SKM-1 (cell line): ENCODE measurements around the gene FSHR.
A peak's percentile ranks its signal among the peaks of the same experiment; 100 is the strongest.

ENCODE experiments used
- DNase-seq: peaks from one replicate; lab custom pipeline; 2025; ENCODE audit not compliant: unreplicated experiment; lab: John Stamatoyannopoulos, UW

FSHR gene

DNA sequence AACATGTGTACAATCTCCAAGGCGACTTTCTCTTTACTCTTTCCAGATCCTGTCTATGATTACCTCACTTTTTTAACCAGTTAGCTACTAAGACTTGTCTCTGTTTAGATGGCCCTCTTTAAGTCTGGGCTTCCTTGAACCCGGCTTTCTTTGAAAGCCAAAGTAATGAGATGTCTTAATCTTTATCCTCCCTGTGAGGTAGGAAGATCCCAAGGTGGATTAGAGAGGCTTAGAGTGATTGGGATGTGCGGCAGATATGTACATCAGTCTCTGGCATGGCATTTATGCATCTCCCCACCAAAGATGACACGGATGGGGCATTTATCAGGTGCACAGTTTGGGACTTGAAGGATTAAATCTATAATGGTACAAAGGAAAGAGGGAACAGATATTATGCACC is 186.3 kb downstream of the FSHR start:
- no peak for DNase-seq

DNA sequence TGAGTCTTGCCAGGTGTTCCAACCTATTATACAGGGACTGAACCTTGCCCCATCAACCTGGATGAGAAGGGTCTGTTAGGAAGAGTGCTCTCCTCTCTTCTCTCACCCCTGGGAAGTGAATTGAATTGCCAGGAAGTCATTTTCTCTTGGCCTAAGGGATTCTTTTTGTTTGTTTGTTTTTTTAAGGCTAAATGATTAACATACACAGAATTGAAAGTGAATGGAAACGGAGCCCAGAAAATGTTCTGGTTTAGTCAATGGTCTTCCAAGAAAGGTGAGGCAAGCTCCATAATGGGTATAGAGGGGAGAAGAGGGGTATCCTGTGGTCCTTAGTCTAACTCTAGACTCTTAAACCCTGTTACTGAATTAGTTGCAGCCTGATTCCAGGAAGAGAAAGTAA is 189.1 kb downstream of the FSHR start:
- DNase-seq = no peak

DNA sequence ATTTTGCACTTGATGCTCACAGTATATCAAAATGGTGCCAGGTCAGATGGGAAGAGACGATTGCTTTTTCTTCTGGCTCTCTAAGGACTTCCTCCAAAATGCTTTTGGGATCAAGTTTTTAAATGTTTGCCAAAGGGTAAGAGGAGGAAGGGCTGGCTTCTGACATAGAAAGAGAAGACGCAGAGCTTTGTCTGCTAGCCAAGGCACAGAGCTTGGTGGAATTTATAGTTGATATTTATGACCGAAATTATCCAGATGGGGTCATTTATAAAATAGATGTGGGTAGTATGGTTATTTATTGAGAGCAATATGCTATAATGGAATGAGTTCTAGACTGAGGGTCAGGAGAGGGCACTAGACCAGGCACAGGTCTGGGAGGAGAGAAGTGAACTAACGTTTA is 193.3 kb downstream of the FSHR start:
- no peak for DNase-seq

DNA sequence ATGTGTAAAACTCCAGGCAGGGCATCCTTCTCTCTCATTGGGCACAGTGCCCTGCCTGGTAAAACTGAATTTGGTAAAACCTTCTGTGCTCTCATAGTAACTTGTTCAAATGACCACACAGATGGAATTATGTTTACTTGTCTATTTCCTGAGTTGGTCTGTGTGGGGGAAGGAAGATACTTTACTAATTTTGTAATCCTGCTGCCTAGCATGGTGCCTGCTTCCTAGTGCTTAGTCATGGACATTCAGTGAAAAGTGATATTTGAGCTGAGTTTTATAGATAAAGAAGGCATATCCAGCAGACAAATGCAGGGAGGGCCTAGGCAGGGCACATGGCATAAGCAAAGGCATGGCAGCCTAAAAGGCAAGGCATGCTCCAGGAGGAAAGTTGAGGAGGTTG is 199.4 kb downstream of the FSHR start:
- DNase-seq = no peak

DNA sequence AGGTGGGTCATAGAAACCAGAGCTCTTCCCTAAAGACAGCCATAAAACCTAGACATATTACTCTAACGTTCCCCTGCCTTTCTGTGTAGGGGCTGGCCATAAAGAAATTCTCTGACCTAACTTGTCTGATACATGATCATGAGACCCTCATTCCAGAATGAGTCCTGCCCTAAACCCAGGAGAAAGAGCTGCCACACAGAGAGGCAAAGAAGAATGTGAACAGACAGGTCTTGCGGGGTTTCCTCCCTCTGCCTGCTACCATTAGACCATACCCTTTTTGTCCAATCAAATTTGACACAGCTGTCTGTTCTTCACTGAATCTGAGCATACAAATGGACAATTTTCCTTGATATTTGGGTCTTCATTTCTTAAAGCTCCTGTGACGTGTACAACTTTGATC is 200.0 kb downstream of the FSHR start:
- no peak for DNase-seq

DNA sequence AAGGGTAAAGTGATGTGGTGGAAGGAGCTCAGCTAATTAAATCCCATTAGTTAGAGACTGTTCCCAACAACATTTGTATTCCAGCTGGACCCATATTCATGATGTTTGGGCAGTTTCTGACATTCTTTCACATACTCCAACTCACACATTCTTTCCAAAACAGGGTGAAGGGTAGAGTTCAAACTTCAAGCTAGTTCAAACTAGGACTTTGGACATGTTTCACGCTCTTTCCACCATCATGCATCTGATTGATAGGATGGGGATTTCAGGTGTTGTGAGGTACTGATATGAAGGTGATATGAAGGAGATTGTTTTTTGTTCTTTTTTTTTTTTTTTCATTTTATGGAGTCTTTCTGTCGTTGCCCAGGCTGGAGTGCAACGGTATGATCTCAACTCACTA is 201.7 kb downstream of the FSHR start:
- no peak for DNase-seq

DNA sequence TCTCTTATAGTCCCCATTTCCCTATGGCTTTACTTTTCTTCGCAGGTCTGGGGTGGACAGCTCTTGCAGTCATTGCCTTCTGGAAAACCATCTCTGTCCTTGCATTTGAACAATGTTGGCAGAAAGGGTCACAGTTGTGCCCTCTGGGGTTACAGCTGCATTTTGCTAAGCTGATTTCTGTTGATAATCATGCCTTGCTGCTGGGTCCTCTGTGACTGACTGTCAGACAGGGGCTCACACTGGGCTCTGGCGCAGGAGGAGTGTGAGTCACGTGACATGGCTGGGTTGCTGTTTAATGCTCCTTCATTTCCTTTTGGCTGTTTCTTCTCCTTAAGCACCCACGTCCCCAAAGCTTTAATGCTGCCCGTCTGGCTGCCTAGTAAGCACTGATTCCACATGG is 202.2 kb downstream of the FSHR start:
- no peak for DNase-seq

DNA sequence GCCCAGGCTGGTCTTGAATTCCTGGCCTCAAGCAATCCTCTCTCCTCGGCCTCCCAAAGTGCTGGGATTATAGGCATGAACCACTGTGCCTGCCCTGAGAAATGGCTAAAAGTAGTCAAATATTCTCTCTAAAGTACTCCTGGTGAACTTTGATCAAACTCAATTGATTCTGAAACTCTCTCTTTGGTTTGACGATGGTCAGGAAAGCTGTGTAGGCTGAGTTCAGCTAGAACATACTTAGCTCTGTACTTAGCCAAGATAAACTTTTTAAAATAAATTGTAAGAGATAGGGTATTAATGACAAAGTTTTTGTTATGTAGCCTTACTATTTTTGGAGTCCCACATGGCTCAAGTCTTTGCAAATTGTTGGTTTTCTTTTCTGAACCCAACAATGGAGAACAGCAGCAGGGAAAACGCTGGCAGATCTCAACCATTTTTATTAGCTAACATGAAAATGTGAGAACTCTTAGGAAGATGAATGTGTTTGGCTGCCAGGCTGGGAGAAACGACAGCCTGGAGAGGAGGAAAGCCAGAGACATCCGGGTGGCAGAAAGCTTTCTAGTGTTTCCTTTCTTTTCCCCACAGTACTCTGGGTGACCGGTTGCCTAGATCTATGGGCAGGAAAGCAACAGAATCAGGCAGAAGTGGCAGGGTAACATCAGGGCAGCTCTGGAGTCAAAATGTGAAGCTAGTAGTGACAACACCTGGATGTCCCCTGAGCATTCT is 205.8 kb downstream of the FSHR start:
- DNase-seq = no peak

DNA sequence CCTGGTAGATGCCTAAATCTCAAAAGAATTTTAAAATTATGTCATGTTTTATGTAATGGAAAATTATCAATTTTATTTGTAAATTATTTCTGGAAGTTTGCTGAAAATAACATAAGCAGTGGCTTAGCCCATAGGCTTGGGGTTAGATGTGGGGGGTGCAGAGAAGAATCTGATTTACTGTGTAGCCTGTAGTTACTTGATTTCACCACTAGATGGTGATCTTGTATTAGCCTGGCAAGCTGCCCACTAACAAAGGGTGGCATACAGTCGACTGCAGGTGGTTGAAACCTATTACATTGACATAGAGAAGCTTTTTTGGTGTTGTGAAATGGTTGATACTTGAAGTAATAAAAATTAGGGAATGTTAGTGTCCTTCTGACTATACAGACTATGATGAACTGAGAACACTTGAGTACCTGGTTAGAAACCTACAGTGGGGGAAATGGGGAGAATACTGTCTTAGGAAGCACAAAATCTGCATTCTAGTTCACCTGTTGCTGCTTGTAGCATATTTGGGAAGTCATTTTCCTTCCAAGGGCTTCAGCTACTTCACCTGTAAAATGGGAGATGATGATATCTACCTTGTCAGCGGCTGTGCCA is 207.8 kb downstream of the FSHR start:
- peak; percentile 35 for DNase-seq

DNA sequence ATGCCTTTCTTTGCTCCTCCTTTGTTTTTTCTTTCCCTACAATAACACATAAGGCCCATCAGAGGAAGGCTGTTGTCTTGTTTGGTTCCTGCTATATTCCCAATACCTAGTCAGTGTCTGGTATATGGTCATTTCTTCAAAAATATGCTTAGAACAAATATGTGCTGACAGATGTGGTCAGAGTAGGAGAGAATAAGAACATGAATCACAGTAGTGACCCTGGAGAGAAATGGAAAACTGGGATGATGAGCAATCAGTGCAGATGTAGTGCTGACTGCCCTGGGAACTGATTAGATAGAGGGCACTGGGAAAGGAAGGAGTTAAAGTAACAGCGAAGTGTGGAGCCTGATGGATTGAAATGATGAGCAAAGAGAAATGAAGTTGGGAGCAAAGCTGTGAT is 209.4 kb downstream of the FSHR start:
- DNase-seq = no peak

DNA sequence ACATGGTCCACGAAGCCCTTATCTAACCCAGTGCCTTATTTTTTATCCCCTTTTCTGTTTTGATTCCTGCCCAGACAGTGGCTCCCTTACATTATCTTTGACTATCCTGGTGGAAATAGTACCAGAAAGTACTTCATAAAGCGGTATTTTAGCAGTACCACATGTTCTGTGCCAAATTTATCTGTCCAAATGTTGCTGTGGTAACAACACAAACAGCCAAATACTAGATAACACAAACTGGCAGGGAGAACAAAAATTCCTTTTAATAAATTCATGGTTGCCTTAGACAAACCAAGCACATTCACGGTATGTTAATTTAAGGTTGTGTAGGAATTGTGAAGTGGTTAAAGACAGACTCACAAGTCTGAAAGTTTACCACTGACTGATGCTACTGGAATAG is 210.9 kb downstream of the FSHR start:
- no peak for DNase-seq

DNA sequence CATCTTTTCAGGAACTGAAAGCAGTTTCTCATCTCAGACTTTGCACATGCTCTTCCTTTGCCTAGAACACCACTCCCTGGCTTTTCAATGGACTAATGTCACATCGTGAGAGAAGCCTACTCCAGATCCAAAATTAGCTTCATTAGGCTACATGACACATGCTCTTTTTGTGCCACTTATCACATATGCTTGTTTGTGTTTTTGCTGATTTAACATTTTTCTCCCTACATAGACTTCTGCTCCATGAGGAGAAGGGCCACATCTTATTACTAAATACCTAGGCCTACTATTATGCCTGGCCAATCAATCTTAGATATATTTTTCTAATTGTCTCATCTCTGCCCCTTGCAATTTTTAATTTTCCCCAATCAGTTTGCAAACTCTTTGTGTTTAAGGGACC is 212.4 kb downstream of the FSHR start:
- no peak for DNase-seq

DNA sequence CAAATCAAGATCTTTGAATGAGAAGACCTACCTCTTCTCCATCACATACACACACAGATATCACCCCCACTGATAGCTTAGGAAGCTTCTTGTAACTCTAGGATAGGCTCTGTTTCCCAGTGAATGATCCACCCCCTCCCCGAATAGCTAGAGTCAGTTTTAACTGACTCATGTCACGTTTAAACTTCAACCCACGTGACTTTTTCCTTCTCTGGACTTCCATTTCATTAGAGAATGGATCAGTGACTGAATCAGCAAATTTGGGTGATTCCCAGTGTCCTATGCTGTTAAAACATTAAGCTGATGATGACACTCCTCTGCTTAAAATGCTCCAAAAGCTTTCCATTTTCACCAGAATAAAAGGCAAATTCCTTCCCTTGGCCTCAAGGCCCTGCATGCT is 212.9 kb downstream of the FSHR start:
- DNase-seq = no peak

DNA sequence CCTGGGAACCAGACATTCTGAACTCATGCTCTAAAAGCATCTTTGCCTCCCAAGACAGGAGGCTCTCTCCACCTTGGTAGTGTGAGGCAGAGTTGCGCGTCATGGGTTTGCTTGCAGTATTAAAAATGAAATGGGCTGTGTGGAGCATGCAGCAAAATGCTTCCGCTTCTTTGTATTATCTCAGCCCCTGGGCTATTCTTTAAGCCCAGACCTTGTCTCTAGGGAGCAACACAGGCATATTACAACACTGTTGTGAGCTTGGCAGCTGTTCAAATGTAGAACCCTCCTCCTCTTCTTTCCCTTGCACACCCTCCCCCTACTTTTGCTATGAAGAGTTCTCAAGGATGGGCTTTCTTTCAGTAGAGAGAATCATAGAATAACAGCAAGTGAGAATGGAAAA is 213.7 kb downstream of the FSHR start:
- DNase-seq = peak; percentile 12

DNA sequence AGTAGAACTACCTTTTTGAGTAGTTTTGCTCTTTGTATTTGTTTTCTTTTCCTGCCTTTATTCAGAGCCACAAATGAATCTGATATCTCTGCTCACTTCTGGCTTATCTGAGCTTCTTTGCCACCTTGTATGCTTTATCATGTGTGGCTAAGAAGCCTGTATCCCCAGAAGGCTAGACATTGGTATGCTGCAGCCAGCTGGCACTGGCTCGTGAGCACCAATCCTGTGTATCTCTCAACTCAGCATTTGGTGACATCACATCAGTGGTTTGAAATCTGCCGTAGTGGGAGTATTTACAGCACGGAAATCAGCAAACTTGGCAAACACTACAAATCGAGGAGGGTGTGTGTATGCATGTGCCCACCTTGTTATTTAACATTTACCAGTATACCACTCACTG is 215.1 kb downstream of the FSHR start:
- no peak for DNase-seq

DNA sequence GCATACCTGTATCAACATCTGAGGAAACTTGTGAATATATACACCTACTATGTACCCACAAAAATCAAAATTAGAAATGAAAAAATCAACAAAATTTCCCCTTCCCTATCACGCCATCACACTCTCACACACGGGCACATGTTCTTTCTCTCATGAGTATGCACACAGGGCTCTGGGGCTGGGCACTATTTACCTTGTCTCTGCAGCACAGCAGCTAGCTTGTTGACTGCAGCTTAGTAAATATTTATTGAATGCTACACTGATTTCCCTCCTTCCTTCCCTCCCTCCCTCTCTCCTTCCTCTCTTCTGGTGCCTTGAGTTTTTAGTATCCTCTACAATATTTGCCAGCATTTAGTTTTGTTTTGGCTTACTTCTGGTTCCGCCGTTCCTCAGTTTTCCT is 216.1 kb downstream of the FSHR start:
- DNase-seq = no peak

DNA sequence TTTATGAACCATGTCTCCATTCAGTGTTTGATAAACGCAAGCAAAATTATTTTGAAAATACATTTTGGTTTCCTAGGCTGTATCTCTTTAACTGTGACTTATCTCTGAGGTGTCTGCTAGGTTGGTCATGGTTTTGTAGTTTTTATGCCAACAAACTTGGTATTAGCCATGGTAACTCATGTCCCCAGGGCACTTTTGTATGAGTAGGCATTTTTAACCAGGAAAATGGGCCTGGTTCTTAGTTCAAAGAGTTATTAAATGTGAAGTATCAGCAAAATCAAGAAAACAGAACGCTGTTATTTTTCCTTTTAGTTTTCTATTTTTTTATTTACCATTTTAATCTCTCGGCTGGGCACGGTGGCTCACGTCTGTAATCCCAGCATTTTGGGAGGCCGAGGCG is 219.5 kb downstream of the FSHR start:
- DNase-seq = no peak

DNA sequence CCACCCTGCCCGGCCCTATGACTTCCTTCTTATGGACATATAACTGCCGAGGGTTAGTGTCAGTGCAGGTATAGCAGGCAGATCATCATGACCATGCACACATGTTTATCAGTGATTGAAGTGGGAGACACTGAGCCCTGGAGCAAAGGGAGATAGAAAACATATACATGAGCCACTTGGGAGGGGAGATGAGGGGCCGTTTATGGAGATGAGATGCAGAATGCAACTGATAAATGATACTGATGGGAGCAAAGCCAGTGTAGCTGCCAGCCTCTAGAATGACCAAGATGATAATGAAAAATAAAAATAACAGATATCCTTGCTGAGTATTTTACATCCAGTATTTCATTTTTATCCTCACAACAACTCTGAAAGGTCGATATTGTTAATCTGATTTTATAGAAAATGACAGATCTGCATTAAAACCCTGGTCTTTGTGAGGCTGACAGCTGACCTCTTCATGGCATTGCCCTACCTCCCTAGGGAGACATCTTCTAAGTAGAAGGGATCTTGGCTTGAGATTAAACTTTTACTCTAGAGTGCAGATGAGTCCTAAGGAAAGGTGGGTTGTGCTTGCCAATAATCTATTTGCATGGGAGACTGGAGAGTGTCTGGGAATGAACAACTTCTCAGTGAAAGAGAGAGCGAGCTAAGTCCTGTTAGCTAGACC is 220.4 kb downstream of the FSHR start:
- no peak for DNase-seq

DNA sequence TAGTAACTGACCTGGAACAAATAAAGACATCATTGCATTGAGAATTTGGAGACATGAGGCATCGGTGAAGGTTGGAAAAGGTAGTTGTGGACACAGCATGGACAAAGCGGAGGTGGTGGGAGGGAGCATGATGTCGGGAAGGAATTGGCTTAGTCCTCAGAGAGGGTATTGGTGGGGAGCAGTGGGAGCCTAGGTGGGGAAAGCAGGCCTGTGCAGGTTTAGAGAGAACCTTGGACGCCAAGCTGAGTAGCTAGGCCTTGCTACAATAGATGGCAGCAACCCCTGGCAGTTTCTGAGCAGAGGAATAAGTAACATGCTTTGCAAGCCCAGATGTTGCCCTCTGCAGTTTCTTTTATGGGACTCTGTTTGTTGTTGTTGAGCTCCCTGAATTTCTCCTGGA is 221.6 kb downstream of the FSHR start:
- DNase-seq = no peak

DNA sequence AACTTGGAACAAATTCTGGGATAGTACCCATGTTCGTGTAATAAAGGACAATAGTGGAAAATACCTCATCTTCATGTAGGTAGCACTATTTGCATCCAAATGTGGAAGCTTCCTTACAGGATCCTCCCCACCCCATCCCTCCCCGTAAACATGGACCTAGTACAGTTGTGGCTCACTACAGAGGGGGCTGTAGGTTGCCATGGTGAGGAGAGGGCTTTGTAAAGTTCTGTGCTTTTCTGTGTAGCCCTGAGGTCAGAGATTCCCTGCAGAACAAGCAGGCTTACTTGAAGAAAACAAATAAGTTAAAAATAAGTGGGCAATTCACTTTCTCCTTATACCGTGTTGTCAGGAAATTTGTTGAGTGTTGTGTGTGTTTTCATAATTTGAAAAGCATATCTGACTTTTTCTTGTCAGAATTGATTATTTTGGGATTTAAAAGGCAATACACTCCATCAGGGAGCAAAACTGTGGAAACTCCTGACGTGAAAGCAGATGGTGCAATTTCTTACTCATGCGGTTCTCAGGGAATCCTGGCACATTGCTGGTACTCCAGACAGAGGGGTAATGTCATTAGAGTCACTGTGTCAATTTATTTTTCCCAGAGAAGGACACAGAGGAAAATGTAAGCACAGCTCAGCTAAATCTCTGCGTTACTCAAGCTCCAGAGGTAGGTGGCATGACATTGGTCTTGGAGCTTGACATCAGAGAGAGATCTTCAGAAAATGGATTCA is 224.6 kb downstream of the FSHR start:
- DNase-seq = no peak

DNA sequence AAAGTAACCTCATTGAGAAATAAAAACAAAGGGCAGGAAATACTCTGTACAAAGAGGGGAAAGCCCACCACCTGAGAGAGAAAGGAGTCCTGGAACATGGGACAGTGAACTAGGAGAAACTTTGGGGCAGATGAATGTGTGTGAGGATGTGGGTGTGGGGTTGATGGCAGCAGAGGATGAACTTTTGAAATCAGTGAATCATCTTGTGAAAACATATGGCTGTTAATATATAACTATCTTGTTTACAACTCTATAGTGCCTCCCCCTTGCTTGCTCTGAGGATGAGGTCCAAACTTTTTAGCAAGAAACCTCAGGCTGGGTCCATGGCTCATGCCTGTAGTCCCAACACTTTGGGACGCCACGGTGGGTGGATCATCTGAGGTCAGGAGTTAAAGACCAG is 227.0 kb downstream of the FSHR start:
- no peak for DNase-seq

DNA sequence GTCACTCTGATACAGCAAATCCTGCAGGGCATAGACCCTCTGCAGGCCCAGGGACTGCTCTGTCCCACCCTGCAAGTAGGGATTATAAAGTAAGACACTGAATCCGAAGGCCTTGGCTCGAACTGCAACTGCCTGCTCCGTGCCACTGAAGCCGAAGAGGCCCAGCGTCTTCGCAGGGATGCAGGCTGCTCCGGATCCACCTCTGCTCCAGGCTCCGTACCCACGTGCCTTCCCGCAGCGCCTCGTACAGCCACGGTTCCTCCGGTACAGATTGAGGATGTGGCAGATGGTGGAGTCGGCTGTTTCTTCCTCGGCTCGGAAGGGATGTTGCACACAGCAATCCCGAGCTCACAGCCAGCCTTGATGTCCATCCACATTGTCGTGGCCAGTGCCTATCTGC is 238.4 kb downstream of the FSHR start:
- DNase-seq = no peak
